OCI-M2 (cell line): Measurements from ENCODE around the gene SLC4A4.

Experiments used
- DNase-seq: peaks from one replicate; lab custom pipeline; 2025; ENCODE audit not compliant: unreplicated experiment; lab: John Stamatoyannopoulos, UW

The SLC4A4 gene

GRCh38 chr4:71587995-71588394 lies 249.2 kb downstream of the SLC4A4 start:
- no peak for DNase-seq

- DNase-seq = no peak
Measured at GRCh38 chr4:71592793-71593192, 254.0 kb downstream of the SLC4A4 start.

GRCh38 chr4:71593311-71593710 lies 254.5 kb downstream of the SLC4A4 start:
- no peak for DNase-seq

GRCh38 chr4:71595576-71596108 lies 256.8 kb downstream of the SLC4A4 start:
- no peak for DNase-seq

GRCh38 chr4:71599578-71599977 lies 260.8 kb downstream of the SLC4A4 start:
- no peak for DNase-seq

GRCh38 chr4:71602289-71602900 lies 263.6 kb downstream of the SLC4A4 start:
- no peak for DNase-seq

GRCh38 chr4:71604785-71605184 lies 266.0 kb downstream of the SLC4A4 start:
- DNase-seq = no peak

- no peak for DNase-seq
Measured at GRCh38 chr4:71607109-71607508, 268.3 kb downstream of the SLC4A4 start.

GRCh38 chr4:71607780-71608677 lies 269.2 kb downstream of the SLC4A4 start:
- no peak for DNase-seq

GRCh38 chr4:71608678-71609071 lies 269.9 kb downstream of the SLC4A4 start:
- no peak for DNase-seq

GRCh38 chr4:71609167-71609566 lies 270.3 kb downstream of the SLC4A4 start:
- DNase-seq = no peak

- no peak for DNase-seq
Measured at GRCh38 chr4:71609651-71610050, 270.8 kb downstream of the SLC4A4 start.

GRCh38 chr4:71614621-71615020 lies 275.8 kb downstream of the SLC4A4 start:
- DNase-seq = no peak

GRCh38 chr4:71616168-71616811 lies 277.5 kb downstream of the SLC4A4 start:
- no peak for DNase-seq
